Ishikawa (cell line): ENCODE measurements around the gene COL28A1.

Experiments used
- CEBPB ChIP-seq: IDR thresholded peaks from 2 replicates; pipeline ENCODE4 v1.6.1; 2012
- CREB1 ChIP-seq: IDR thresholded peaks from 2 replicates; pipeline ENCODE4 v1.6.1; 2012; ENCODE audit warnings: low read depth
- EGR1 ChIP-seq: IDR thresholded peaks from 2 replicates; pipeline ENCODE4 v1.6.1; 2012
- EP300 ChIP-seq: IDR thresholded peaks from 2 replicates; pipeline ENCODE4 v1.6.1; 2012; ENCODE audit warnings: borderline replicate concordance
- FOXM1 ChIP-seq: IDR thresholded peaks from 2 replicates; pipeline ENCODE4 v1.6.1; 2012; ENCODE audit warnings: low read depth, borderline replicate concordance
- MAX ChIP-seq: IDR thresholded peaks from 2 replicates; pipeline ENCODE4 v1.6.1; 2012
- NFIC ChIP-seq: IDR thresholded peaks from 2 replicates; pipeline ENCODE4 v1.6.1; 2012
- RAD21 ChIP-seq: IDR thresholded peaks from 2 replicates; pipeline ENCODE4 v1.6.1; 2012; ENCODE audit warnings: low read depth
- REST ChIP-seq: IDR thresholded peaks from 2 replicates; pipeline ENCODE4 v1.6.1; 2012; ENCODE audit warnings: low read depth, mild to moderate bottlenecking
- TAF1 ChIP-seq: IDR thresholded peaks from 2 replicates; pipeline ENCODE4 v1.6.1; 2012; ENCODE audit warnings: low read depth, mild to moderate bottlenecking
- TCF12 ChIP-seq: IDR thresholded peaks from 2 replicates; pipeline ENCODE4 v1.6.1; 2012; ENCODE audit warnings: low read depth
- TEAD4 ChIP-seq: IDR thresholded peaks from 2 replicates; pipeline ENCODE4 v1.6.1; 2012
- YY1 ChIP-seq: IDR thresholded peaks from 2 replicates; pipeline ENCODE4 v1.6.1; 2012; ENCODE audit warnings: low read depth
- ZBTB7A ChIP-seq: IDR thresholded peaks from 2 replicates; pipeline ENCODE4 v1.6.1; 2012; ENCODE audit warnings: low read depth
- TF ChIP-seq, protein P1 (sequence below): IDR thresholded peaks from 2 replicates; pipeline ENCODE4 v1.6.1; 2012

Gene COL28A1

DNA sequence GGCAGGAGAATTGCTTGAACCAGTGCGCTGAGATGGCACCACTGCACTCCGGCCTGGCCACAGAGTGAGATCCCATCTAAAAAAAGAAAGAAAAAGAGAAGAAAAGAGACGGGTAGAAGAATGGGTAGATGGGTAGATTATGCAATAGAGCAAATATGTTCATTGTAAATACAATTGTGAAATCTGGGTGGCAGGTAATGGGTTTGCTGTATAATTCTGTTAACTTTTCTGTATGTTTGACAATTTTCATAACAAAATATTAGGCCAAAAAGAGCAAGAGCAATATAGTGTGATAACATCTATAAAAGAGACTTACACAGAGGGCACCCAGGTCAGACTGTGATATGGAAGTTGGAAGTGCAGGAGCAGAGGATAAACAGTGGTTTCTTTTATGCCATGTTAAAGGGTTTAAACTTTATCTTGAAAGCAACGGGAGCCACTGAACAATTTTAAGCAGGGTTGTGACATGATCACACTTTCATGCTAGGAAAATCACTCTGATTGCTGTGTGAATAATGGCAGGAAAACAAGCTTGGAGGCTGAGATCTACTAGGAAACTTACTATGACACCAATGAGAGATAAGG lies 6.7 kb upstream of the COL28A1 start:
- TF ChIP-seq REST: no peak
- TF ChIP-seq NFIC: no peak
- TF ChIP-seq TCF12: no peak
- TF ChIP-seq EP300: no peak
- TF ChIP-seq MAX: no peak
- TF ChIP-seq, protein P1, sequence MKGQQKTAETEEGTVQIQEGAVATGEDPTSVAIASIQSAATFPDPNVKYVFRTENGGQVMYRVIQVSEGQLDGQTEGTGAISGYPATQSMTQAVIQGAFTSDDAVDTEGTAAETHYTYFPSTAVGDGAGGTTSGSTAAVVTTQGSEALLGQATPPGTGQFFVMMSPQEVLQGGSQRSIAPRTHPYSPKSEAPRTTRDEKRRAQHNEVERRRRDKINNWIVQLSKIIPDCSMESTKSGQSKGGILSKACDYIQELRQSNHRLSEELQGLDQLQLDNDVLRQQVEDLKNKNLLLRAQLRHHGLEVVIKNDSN: no peak
- TF ChIP-seq EGR1: no peak
- TF ChIP-seq FOXM1: no peak
- TF ChIP-seq TEAD4: no peak
- TF ChIP-seq CEBPB: no peak
- no peak for TF ChIP-seq ZBTB7A
- TF ChIP-seq RAD21: no peak
- TF ChIP-seq CREB1: no peak
- TF ChIP-seq YY1: no peak
- no peak for TF ChIP-seq TAF1

DNA sequence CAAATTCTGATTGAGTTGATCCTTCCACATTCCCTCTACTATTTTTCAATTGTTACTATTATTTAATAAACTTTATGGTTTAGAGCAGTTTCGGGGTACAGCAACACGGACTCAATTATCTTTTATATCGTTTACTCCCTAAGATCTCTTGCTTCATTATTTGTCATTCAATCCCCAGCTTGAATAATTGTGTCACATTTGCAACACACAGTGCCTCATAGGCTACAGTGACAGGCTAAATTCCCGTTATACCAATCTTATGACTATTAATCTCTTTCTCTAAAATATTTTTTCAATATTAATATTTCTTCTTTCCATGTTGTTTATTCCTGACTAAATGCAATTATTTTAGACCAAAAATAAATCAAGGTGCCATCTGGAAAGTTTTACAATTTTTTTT lies 4.0 kb upstream of the COL28A1 start:
- TF ChIP-seq FOXM1 (no peak), TAF1 (no peak), EP300 (no peak), NFIC (no peak), REST (no peak), TCF12 (no peak)
- TF ChIP-seq, protein P1: no peak

DNA sequence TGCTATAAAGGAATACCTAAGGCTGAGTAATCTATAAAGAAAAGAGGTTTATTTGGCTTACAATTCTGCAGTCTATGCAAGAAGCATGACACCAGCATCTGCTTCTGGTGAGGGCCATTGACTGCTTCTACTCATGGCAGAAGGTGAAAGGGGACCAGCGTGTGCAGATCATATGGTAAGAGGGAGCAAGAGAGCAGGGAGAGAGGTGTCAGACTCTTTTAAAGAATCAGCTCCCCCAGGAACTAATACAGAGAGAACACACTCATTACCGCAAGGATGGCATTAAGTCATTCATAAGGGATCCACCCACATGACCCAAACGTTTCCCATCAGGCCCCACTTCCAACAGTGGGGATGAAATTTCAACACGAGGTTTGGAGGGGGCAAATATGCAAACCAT lies 3.5 kb upstream of the COL28A1 start:
- TF ChIP-seq TAF1: no peak
- TF ChIP-seq CEBPB: no peak
- TF ChIP-seq RAD21: no peak
- no peak for TF ChIP-seq EP300

DNA sequence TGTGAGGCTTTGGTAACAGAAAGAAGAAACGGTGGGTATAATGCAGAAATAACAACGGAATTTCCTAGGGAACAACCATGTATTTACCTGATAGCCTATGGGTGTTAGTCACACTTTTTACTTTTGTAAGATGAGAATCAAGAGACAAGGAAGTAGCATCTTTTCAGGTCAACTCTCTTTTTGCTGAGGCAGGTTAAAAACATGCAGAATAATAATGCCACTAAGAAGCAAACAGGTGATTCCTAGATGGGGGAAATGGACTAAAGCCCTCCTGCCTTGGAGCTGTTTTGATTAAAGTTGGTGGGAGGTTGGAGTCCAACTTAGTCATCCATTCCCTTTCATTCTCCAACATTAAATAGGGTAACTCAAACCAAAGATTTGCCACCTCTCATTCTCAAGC lies 2.0 kb upstream of the COL28A1 start:
- TF ChIP-seq TCF12: no peak
- TF ChIP-seq TAF1: no peak
- TF ChIP-seq CEBPB: no peak
- no peak for TF ChIP-seq YY1
- TF ChIP-seq CREB1: no peak
- no peak for TF ChIP-seq NFIC
- TF ChIP-seq, protein P1: no peak
- no peak for TF ChIP-seq TEAD4
- TF ChIP-seq ZBTB7A: no peak
- no peak for TF ChIP-seq FOXM1
- TF ChIP-seq EGR1: no peak
- TF ChIP-seq EP300: no peak
- TF ChIP-seq MAX: no peak
- TF ChIP-seq RAD21: no peak
- no peak for TF ChIP-seq REST
